ENCODE data around the gene PTGES3.
"Not testable (repeated sequence)": the region's sequence is repeated elsewhere in the genome, so short reads cannot be mapped to it uniquely, and the experiment has no call there.

Gene PTGES3

GRCh38 chr12:56704522-56704921 lies 16.4 kb upstream of the PTGES3 start:
- not testable (repeated sequence) for DNase-seq

DNA sequence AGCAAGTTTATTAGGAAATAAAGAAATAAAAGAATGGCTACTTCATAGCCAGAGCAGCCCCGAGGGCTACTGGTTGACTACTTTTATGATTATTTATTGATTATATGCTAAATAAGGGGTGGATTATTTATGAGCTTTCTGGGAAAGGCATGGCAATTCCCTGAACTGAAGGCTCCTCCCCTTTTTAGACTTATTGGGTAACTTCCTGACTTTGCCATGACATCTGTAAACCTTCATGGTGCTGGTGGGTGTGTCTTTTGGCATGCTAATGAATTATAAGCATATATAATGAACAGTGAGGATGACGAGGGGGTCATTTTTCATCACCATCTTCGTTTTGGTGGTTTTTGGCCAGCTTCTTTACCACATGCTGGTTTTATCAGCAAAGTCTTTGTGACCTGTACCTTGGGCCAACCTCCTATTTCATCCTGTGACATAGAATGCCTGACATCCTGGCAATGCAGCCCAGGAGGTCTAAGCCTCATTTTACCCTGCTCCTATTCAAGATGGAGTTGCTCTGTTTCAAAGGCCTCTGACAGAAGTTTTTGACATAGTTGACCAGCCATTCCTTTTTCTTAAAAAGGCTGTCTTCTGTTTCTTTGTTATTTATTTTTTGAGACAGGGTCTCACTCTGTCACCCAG lies 11.1 kb upstream of the PTGES3 start:
- DNase-seq, result no peak

- no peak for DNase-seq
These were observed 7.4 kb upstream of the PTGES3 start for GRCh38 chr12:56695327-56696101.

DNA sequence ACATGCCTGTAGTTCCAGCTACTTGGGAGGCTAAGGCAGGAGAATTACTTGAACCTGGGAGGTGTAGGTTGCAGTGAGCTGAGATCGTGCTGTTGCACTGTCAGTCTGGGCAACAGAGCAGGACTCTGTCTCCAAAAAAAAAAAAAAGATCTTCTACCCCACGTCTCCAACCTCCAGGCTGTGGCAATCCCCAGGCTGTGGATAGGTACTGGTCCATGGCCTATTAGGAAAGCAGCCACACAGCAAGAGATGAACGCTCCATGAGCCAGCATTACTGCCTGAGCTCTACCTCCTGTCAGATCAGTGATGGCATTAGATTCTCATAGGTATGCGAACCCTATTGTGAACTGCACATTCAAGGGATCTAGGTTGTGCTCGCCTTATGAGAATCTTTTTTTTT lies 6.1 kb upstream of the PTGES3 start:
- DNase-seq, result no peak

DNA sequence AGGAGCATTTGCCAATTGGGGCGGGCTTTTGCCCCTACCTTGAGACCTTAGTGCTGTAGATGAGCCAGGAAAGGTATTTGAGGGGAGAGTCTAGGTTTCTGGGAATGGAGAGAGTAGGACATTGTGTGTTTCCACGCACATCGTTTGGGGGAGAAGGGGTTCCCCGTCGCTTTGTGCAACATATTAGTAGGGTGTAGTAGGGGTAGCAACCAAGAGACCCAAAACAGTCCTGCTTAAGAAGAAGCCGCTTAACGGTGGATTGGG lies 694 bp upstream of the PTGES3 start:
- DNase-seq, result no peak

GRCh38 chr12:56687223-56688128 lies 608 bp downstream of the PTGES3 start:
- peak; percentile 65 for DNase-seq

- no peak for DNase-seq
These were observed 3.2 kb downstream of the PTGES3 start for GRCh38 chr12:56684745-56685359.

DNA sequence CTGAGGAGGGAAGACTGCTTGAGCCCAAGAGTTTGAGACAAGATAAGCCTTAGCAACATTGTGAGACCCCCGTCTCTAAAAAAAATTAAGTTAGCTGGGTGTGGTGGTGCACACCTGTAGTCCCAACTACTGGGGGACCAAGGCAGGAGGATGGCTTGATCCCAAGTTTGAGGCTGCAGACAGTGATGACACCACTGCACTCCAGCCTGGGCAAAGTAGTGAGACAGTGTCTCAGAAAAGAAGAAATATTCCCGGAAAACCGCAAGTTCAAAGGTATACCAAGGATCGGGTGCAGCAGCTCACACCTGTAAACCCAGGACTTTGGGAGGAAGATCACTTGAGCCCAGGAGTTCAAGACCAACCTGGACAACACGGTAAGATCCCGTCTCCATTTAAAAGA lies 5.8 kb downstream of the PTGES3 start:
- DNase-seq, result no peak

- DNase-seq, result peak; percentile 14
These were observed 8.1 kb downstream of the PTGES3 start for GRCh38 chr12:56679883-56680575.

GRCh38 chr12:56678852-56679251 lies 9.2 kb downstream of the PTGES3 start:
- DNase-seq, result no peak

- no peak for DNase-seq
These were observed 10.4 kb downstream of the PTGES3 start for GRCh38 chr12:56677680-56678079.

DNA sequence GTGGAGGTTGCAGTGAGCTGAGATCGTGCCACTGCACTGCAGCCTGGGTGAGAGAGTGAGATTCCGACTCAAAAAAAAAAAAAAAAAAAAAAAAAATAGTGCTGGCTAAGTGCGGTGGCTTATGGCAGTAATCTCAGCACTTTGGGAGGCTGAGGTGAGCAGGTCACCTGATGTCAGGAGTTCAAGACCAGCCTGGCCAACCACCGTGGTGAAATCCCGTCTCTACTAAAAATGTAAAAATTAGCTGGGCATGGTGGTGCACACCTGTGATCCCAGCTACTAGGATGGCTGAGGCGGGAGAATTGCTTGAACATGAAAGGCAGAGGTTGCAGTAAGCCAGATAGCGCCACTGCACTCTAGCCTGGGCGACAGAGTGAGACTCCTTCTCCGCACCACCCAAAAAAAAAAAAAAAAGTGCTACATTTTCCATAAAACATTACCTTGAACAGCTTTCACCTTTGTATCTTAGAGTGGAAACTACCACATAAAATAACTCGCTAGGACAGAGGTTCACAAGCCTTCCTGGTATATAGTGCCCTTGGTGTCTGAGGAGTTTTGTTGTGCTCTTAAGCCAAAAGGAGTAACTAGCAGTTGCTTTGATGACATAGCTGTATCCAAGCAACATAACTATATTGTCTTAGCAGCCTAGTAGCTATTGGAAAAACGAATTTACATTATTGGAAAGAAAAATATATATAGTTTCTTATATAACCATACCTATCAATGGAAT lies 11.1 kb downstream of the PTGES3 start:
- no peak for DNase-seq

GRCh38 chr12:56671608-56672007 lies 16.5 kb downstream of the PTGES3 start:
- no peak for DNase-seq

GRCh38 chr12:56670836-56671235 lies 17.2 kb downstream of the PTGES3 start:
- no peak for DNase-seq

DNA sequence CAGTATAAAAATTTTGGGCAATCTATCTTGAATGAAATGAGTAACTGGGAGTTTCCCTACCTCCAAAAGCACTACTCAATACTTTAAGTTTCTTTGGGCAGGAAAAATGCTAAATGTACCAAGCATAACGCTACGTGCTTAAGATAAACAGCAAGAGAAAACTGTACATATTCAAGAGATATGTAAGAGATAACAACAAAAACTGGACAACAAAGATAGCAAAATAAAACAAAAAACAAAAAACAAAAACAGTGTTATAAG lies 20.0 kb downstream of the PTGES3 start:
- no peak for DNase-seq

- no peak for DNase-seq
These were observed 26.0 kb downstream of the PTGES3 start for GRCh38 chr12:56661979-56662638.

DNA sequence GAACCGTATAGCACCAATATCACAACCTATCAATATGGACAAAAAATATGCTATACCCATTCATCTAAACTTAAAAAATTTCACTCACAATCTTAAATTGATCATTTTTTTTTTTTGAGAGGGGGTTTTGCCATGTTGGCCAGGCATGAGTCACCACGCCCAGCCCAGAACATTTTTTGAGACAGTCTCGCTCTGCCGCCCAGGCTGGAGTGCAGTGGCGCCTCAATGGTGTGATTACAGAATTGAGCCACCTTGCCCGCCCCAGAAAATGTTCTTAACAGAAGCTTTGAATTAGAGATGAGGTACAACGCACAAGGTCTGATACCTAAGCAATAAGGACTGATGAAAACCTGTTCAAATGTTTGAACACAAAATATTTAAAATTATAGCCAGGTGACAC lies 26.5 kb downstream of the PTGES3 start:
- DNase-seq, result no peak

DNA sequence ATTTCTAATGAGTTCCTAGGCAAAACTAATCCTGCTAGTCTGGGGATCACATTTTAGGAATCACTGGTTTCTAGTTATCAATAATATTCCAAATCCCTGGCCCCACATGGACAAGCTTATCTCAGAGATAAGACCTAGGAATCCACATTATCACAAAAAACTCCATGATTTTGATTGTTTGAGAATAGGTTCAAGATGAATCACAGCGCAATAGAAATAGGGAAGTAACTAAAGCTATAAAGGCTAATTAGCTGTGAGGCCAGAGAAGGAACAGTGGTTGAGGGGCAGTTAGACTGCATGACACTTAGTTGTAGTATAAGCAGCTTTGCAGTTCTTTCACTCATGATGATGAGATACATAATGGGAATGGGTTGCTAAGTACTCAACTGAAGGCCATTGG lies 29.2 kb downstream of the PTGES3 start:
- no peak for DNase-seq

- no peak for DNase-seq
These were observed 30.4 kb downstream of the PTGES3 start for GRCh38 chr12:56657416-56658379.

DNA sequence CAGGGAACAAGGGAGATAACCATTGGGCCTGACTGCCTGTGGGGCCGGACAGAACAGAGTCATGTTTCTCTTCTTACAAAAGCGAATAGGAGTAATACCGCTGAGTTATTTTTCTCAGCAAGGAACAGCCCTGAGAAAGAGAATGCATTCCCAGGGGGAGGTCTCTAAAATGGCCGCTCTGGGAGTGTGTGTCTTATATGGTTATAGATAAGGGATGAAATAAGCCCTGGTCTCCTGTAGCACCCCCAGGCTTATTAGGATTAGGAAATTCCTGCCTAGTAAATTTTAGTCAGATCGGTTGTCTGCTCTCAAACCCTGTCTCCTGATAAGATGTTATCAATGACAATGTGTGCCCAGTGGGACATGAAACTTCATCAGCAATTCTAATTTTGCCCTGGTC lies 34.3 kb downstream of the PTGES3 start:
- DNase-seq, result not testable (repeated sequence)

- not testable (repeated sequence) for DNase-seq
These were observed 40.1 kb downstream of the PTGES3 start for GRCh38 chr12:56648023-56648422.
